Measurements from ENCODE around the gene SORCS1.

SORCS1 gene

GRCh38 chr10:107157071-107157470 lies 7.4 kb downstream of the SORCS1 start:
- H3K27ac ChIP-seq (ENCODE audit: low read depth, low read length) = no peak overlapping the region
- no peaks in the 10 kb centered on the region for H3K9me2 ChIP-seq (replicated peaks; ENCODE audit: control insufficient read depth, low read length)
- no peak for TF ChIP-seq CTCF (IDR thresholded peaks at IDR 0.05; ENCODE audit: low read depth, low read length, poor library complexity, severe bottlenecking)
- TF ChIP-seq EZH2phosphoT487 (IDR thresholded peaks at IDR 0.05; ENCODE audit: borderline replicate concordance, low read length) = no peak
- no peak overlapping the region for H3K4me2 ChIP-seq (ENCODE audit: low read length)
- H3K9me3 ChIP-seq (ENCODE audit: control insufficient read depth, insufficient read depth, low read length) = peaks cover 4% of the 10 kb centered on the region; the same call in 1 of the 2 replicates
- no peaks in the 10 kb centered on the region for H3F3A ChIP-seq (ENCODE audit: control insufficient read depth, insufficient read depth)
- H3K27me3 ChIP-seq (ENCODE audit: control insufficient read depth, low read length) = no peaks in the 10 kb centered on the region
- H4K20me1 ChIP-seq (ENCODE audit: control insufficient read depth, insufficient read depth, low read depth, low read length) = no peaks in the 10 kb centered on the region
- H3K36me3 ChIP-seq (ENCODE audit: control insufficient read depth, low read length) = no peaks in the 10 kb centered on the region
- no peak overlapping the region for H3K4me3 ChIP-seq (ENCODE audit: low read length)
- H3K4me1 ChIP-seq (ENCODE audit: control insufficient read depth, low read length) = no peaks in the 10 kb centered on the region
- no peaks in the 10 kb centered on the region for H3K79me2 ChIP-seq (ENCODE audit: control insufficient read depth, low read length)

GRCh38 chr10:107152087-107152486 lies 12.4 kb downstream of the SORCS1 start:
- no peaks in the 10 kb centered on the region for H4K20me1 ChIP-seq (ENCODE audit: control insufficient read depth, insufficient read depth, low read depth, low read length)
- H3K4me2 ChIP-seq (ENCODE audit: low read length) = no peak overlapping the region
- no peak overlapping the region for H3K27ac ChIP-seq (ENCODE audit: low read depth, low read length)
- H3K27me3 ChIP-seq (ENCODE audit: control insufficient read depth, low read length) = no peaks in the 10 kb centered on the region
- no peaks in the 10 kb centered on the region for H3K9me2 ChIP-seq (replicated peaks; ENCODE audit: control insufficient read depth, low read length)
- H3K9me3 ChIP-seq (ENCODE audit: control insufficient read depth, insufficient read depth, low read length) = peaks cover 11% of the 10 kb centered on the region; the same call in 1 of the 2 replicates
- H3F3A ChIP-seq (ENCODE audit: control insufficient read depth, insufficient read depth) = no peaks in the 10 kb centered on the region
- H3K4me3 ChIP-seq (ENCODE audit: low read length) = no peak overlapping the region
- no peaks in the 10 kb centered on the region for H3K79me2 ChIP-seq (ENCODE audit: control insufficient read depth, low read length)
- TF ChIP-seq CTCF (IDR thresholded peaks at IDR 0.05; ENCODE audit: low read depth, low read length, poor library complexity, severe bottlenecking) = no peak
- no peak for TF ChIP-seq EZH2phosphoT487 (IDR thresholded peaks at IDR 0.05; ENCODE audit: borderline replicate concordance, low read length)
- H3K4me1 ChIP-seq (ENCODE audit: control insufficient read depth, low read length) = no peaks in the 10 kb centered on the region
- H3K36me3 ChIP-seq (ENCODE audit: control insufficient read depth, low read length) = no peaks in the 10 kb centered on the region

- Histone ChIP-seq H3K79me2 (ENCODE audit: control insufficient read depth, low read length) (no peaks in the 10 kb centered on the region), H3K4me1 (ENCODE audit: control insufficient read depth, low read length) (no peaks in the 10 kb centered on the region), H3K36me3 (ENCODE audit: control insufficient read depth, low read length) (no peaks in the 10 kb centered on the region), H3K9me3 (ENCODE audit: control insufficient read depth, insufficient read depth, low read length) (peaks cover 11% of the 10 kb centered on the region; the same call in 1 of the 2 replicates), H3K4me2 (ENCODE audit: low read length) (no peak overlapping the region), H3K27me3 (ENCODE audit: control insufficient read depth, low read length) (no peaks in the 10 kb centered on the region), H4K20me1 (ENCODE audit: control insufficient read depth, insufficient read depth, low read depth, low read length) (no peaks in the 10 kb centered on the region), H3F3A (ENCODE audit: control insufficient read depth, insufficient read depth) (no peaks in the 10 kb centered on the region), H3K4me3 (ENCODE audit: low read length) (no peak overlapping the region), H3K27ac (ENCODE audit: low read depth, low read length) (no peak overlapping the region), H3K9me2 (replicated peaks; ENCODE audit: control insufficient read depth, low read length) (no peaks in the 10 kb centered on the region)
- TF ChIP-seq CTCF (IDR thresholded peaks at IDR 0.05; ENCODE audit: low read depth, low read length, poor library complexity, severe bottlenecking) (no peak), EZH2phosphoT487 (IDR thresholded peaks at IDR 0.05; ENCODE audit: borderline replicate concordance, low read length) (no peak)
These were observed 15.6 kb downstream of the SORCS1 start for GRCh38 chr10:107148906-107149305.
